ENCODE results near the gene GDI1.

GDI1 gene

GRCh38 chrX:154409222-154409871, 27.6 kb upstream of the GDI1 start, which contains the start of gene DNASE1L1:
Gene DNASE1L1 (minus strand): TSS chrX:154409254. CDS start chrX:154405568, 3,686 bp downstream.
- peak; percentile 84 to 94 (median 92) for DNase-seq

- DNase-seq: peak in 3 of 4 experiments; percentile 46 to 71 (median 61)
Observed at GRCh38 chrX:154411981-154412340, 25.0 kb upstream of the GDI1 start.

GRCh38 chrX:154412468-154412867, 24.5 kb upstream of the GDI1 start:
- peak in 3 of 4 experiments; percentile 46 to 57 (median 48) for DNase-seq

GRCh38 chrX:154413142-154413541, 23.8 kb upstream of the GDI1 start:
- no peak for DNase-seq

- no peak for DNase-seq
Observed at GRCh38 chrX:154417157-154417556, 19.8 kb upstream of the GDI1 start.

GRCh38 chrX:154419189-154419588, 17.8 kb upstream of the GDI1 start:
- DNase-seq: no peak

GRCh38 chrX:154419688-154420401, 17.1 kb upstream of the GDI1 start:
- DNase-seq: no peak

- DNase-seq: no peak
Observed at GRCh38 chrX:154420402-154420756, 16.6 kb upstream of the GDI1 start.

- peak in 3 of 4 experiments; percentile 31 to 62 (median 59) for DNase-seq
Observed at GRCh38 chrX:154426916-154427770, 9.8 kb upstream of the GDI1 start.

GRCh38 chrX:154428176-154429171, 8.5 kb upstream of the GDI1 start, which contains the start of gene ATP6AP1:
Gene ATP6AP1 (plus strand): TSS chrX:154428677. CDS start chrX:154428693, 16 bp downstream.
- DNase-seq: peak; percentile 93 to 96 (median 95)

GRCh38 chrX:154429711-154430110, 7.2 kb upstream of the GDI1 start:
- peak in 3 of 4 experiments; percentile 53 to 54 (median 54) for DNase-seq

GRCh38 chrX:154430479-154430878, 6.5 kb upstream of the GDI1 start:
- DNase-seq: peak; percentile 30 to 60 (median 47)

GRCh38 chrX:154430916-154431315, 6.0 kb upstream of the GDI1 start:
- peak; percentile 54 to 80 (median 71) for DNase-seq

GRCh38 chrX:154431341-154431740, 5.6 kb upstream of the GDI1 start:
- peak; percentile 74 to 88 (median 86) for DNase-seq

GRCh38 chrX:154432210-154432609, 4.7 kb upstream of the GDI1 start:
- no peak for DNase-seq

GRCh38 chrX:154433605-154434004, 3.3 kb upstream of the GDI1 start:
- DNase-seq: no peak

- no peak for DNase-seq
Observed at GRCh38 chrX:154434394-154435168, 2.4 kb upstream of the GDI1 start.

GRCh38 chrX:154435171-154435733, 1.7 kb upstream of the GDI1 start:
- DNase-seq: no peak

GRCh38 chrX:154436374-154436982, 476 bp upstream of the GDI1 start:
- peak; percentile 41 to 81 (median 61) for DNase-seq

Measured in suppressor macrophage (primary cell).